OCI-LY3 (cell line): Measurements from ENCODE around the gene CRTC1.

ENCODE experiments used
- H2AFZ ChIP-seq: fragments of 200-600, 300-600 bp; shearing (Covaris generic); 2 replicates; pipeline ENCODE4 v1.6.0; 2014; ENCODE audit warnings: antibody characterized with exemption, low read depth, low read length
- H3K27ac ChIP-seq: fragments of 200-600, 300-600 bp; sonication (generic); 2 replicates; pipeline ENCODE4 v1.5.1; 2014; ENCODE audit warnings: mild to moderate bottlenecking, low read length, moderate library complexity, mixed read lengths
- H3K27me3 ChIP-seq: fragments of 200-600, 300-600 bp; sonication (generic); 2 replicates; pipeline ENCODE4 v1.6.1; 2014; ENCODE audit warnings: low read depth, low read length, mixed read lengths
- H3K36me3 ChIP-seq: fragments of 200-600, 300-600 bp; sonication (generic); replicated peaks from 2 replicates; pipeline ENCODE3; 2014; ENCODE audit warnings: low read depth, low read length, mixed read lengths
- H3K4me1 ChIP-seq: fragments of 300-600, 200-600 bp; sonication (generic); 2 replicates; pipeline ENCODE4 v1.6.1; 2014; ENCODE audit warnings: low read length, mixed read lengths
- H3K4me2 ChIP-seq: fragments of 200-600, 300-600 bp; sonication (generic); 2 replicates; pipeline ENCODE4 v1.6.1; 2014; ENCODE audit warnings: low read length, mixed read lengths
- H3K4me3 ChIP-seq: fragments of 300-600, 200-600 bp; sonication (generic); 2 replicates; pipeline ENCODE4 v1.5.1; 2014; ENCODE audit warnings: antibody characterized with exemption, mild to moderate bottlenecking, low read length, moderate library complexity
- H3K79me2 ChIP-seq: fragments of 300-600, 200-600 bp; shearing (Covaris generic); 2 replicates; pipeline ENCODE4 v1.6.1; 2014; ENCODE audit warnings: mild to moderate bottlenecking, low read length, mixed read lengths
- H3K9ac ChIP-seq: fragments of 300-600, 200-600 bp; shearing (Covaris generic); 2 replicates; pipeline ENCODE4 v1.6.0; 2014; ENCODE audit warnings: mild to moderate bottlenecking, low read length, moderate library complexity
- H3K9me3 ChIP-seq: fragments of 200-600, 300-600 bp; shearing (Covaris generic); 2 replicates; pipeline ENCODE4 v1.6.1; 2014; ENCODE audit warnings: low read length, mixed read lengths; ENCODE audit not compliant: insufficient read depth
- H4K20me1 ChIP-seq: fragments of 200-600, 300-600 bp; sonication (generic); 2 replicates; pipeline ENCODE4 v1.6.1; 2016; ENCODE audit warnings: low read length, mixed read lengths; ENCODE audit not compliant: insufficient read depth
- CTCF ChIP-seq: fragments of 200-600, 300-600 bp; sonication (generic); IDR thresholded peaks from 2 replicates; pipeline ENCODE4 v1.5.1; 2014; ENCODE audit warnings: antibody characterized with exemption, low read length, low read depth
- EZH2phosphoT487 ChIP-seq: fragments of 200-600 bp; shearing (Covaris generic); IDR thresholded peaks from 2 replicates; pipeline ENCODE4 v1.6.1; 2018; ENCODE audit warnings: antibody characterized with exemption, mixed run types, low read depth

The CRTC1 gene

GRCh38 chr19:18751571-18751970, 68.1 kb downstream of the CRTC1 start:
- H3K4me2 ChIP-seq, result no peak overlapping the region
- H3K4me1 ChIP-seq, result no peaks in the 10 kb centered on the region
- no peak overlapping the region for H2AFZ ChIP-seq
- H3K4me3 ChIP-seq, result no peak overlapping the region
- no peaks in the 10 kb centered on the region for H3K79me2 ChIP-seq
- no peak for TF ChIP-seq CTCF
- TF ChIP-seq EZH2phosphoT487, result no peak
- H3K27ac ChIP-seq, result no peak overlapping the region
- no peak overlapping the region for H3K9ac ChIP-seq
- no peaks in the 10 kb centered on the region for H3K27me3 ChIP-seq
- no peaks in the 10 kb centered on the region for H4K20me1 ChIP-seq
- H3K36me3 ChIP-seq, result peaks cover 3% of the 10 kb centered on the region
- no peaks in the 10 kb centered on the region for H3K9me3 ChIP-seq

- peaks cover 3% of the 10 kb centered on the region for H3K36me3 ChIP-seq
- no peak overlapping the region for H3K4me3 ChIP-seq
- H3K27me3 ChIP-seq, result no peaks in the 10 kb centered on the region
- no peaks in the 10 kb centered on the region for H3K4me1 ChIP-seq
- no peak overlapping the region for H2AFZ ChIP-seq
- no peaks in the 10 kb centered on the region for H4K20me1 ChIP-seq
- H3K79me2 ChIP-seq, result no peaks in the 10 kb centered on the region
- TF ChIP-seq CTCF (no peak), EZH2phosphoT487 (no peak)
- no peak overlapping the region for H3K9ac ChIP-seq
- H3K4me2 ChIP-seq, result no peak overlapping the region
- H3K9me3 ChIP-seq, result no peaks in the 10 kb centered on the region
- H3K27ac ChIP-seq, result no peak overlapping the region
Observed at GRCh38 chr19:18754501-18754900, 71.0 kb downstream of the CRTC1 start.

GRCh38 chr19:18756896-18757295, 73.4 kb downstream of the CRTC1 start:
- H3K36me3 ChIP-seq, result peaks cover 3% of the 10 kb centered on the region
- TF ChIP-seq EZH2phosphoT487 (no peak), CTCF (no peak)
- no peak overlapping the region for H2AFZ ChIP-seq
- H3K4me2 ChIP-seq, result no peak overlapping the region
- H3K4me1 ChIP-seq, result no peaks in the 10 kb centered on the region
- H3K79me2 ChIP-seq, result no peaks in the 10 kb centered on the region
- no peaks in the 10 kb centered on the region for H4K20me1 ChIP-seq
- H3K9me3 ChIP-seq, result no peaks in the 10 kb centered on the region
- H3K27ac ChIP-seq, result no peak overlapping the region
- H3K9ac ChIP-seq, result no peak overlapping the region
- no peak overlapping the region for H3K4me3 ChIP-seq
- no peaks in the 10 kb centered on the region for H3K27me3 ChIP-seq

GRCh38 chr19:18759304-18759994, 76.0 kb downstream of the CRTC1 start:
- H3K9ac ChIP-seq, result no peak overlapping the region
- peaks cover 12% of the 10 kb centered on the region for H3K4me1 ChIP-seq
- H2AFZ ChIP-seq, result no peak overlapping the region
- H3K27me3 ChIP-seq, result no peaks in the 10 kb centered on the region
- no peaks in the 10 kb centered on the region for H3K9me3 ChIP-seq
- no peaks in the 10 kb centered on the region for H3K79me2 ChIP-seq
- H3K27ac ChIP-seq, result no peak overlapping the region
- no peaks in the 10 kb centered on the region for H4K20me1 ChIP-seq
- H3K4me3 ChIP-seq, result no peak overlapping the region
- H3K4me2 ChIP-seq, result no peak overlapping the region
- peaks cover under 1% of the 10 kb centered on the region for H3K36me3 ChIP-seq
- TF ChIP-seq EZH2phosphoT487 (no peak), CTCF (no peak)
